GM12878 (cell line): ENCODE measurements around the gene VIPR1. TPM values are rescaled to one million over a fixed set of nuclear protein-coding genes. Genes with fewer than 3 reads are reported as not detected.

Source experiments
- ATAC-seq: fragments of 200-7000 bp; cut with Tn5 transposase; 3 replicates; pipeline ENCODE4 v1.9.1; 2020; ENCODE audit warnings: mild to moderate bottlenecking, moderate library complexity
- BruUV-seq: library from RNA; stranded (reverse); fragments of 400-500 nt; replicated peaks from 2 replicates; lab custom pipeline; 2021; lab: Mats Ljungman, UMichigan
- CTCF ChIA-PET: fragments of 300-600 bp; sonication (Branson Sonifier 250); formaldehyde crosslinking; extraction: SDS; loops from one replicate; lab custom pipeline; 2021; ENCODE audit warnings: inconsistent platforms; lab: Yijun Ruan, JAX
- POLR2A ChIA-PET: fragments of 350-600 bp; formaldehyde crosslinking; extraction: SDS; loops from one replicate; lab custom pipeline; 2021; ENCODE audit warnings: inconsistent platforms; lab: Charles Lee
- RAD21 ChIA-PET: fragments of 300-600 bp; sonication (Branson Sonifier 250); formaldehyde crosslinking; loops from one replicate; lab custom pipeline; 2023; ENCODE audit warnings: antibody characterized with exemption; ENCODE audit not compliant: unreplicated experiment; lab: Charles Lee
- SMC1A ChIA-PET: fragments of 300-600 bp; sonication (Branson Sonifier 250); formaldehyde crosslinking; loops from one replicate; lab custom pipeline; 2023; ENCODE audit not compliant: unreplicated experiment, uncharacterized antibody; lab: Charles Lee
- DNase-seq: peaks from one replicate; pipeline ENCODE4 v3.0.0-alpha.2; 2011; ENCODE audit warnings: low read depth, low spot score
- FAIRE-seq: peaks from 3 replicates; lab custom pipeline; 2011; peaks lifted over from hg19 to GRCh38; lab: Jason Lieb, UNC
- H2AFZ ChIP-seq: 2 replicates; pipeline ENCODE4 v1.6.0; 2011; ENCODE audit warnings: low read depth, low read length, control low read depth; ENCODE audit not compliant: control insufficient read depth
- H3K27ac ChIP-seq: 2 replicates; pipeline ENCODE4 v1.5.1; 2011; ENCODE audit warnings: control low read depth; ENCODE audit not compliant: control insufficient read depth, insufficient read depth
- H3K27me3 ChIP-seq, 2 experiments: replicated peaks in 1 of 2; 2 replicates each; pipeline versions ENCODE4 v1.6.0 to v1.6.1; 2011; ENCODE audit warnings: low read length in 1 of 2; ENCODE audit not compliant: control insufficient read depth in 2 of 2, insufficient read depth in 2 of 2
- H3K36me3 ChIP-seq, 2 experiments: 2 replicates each; pipeline ENCODE4 v1.5.1; 2011; ENCODE audit warnings: low read length in 1 of 2; ENCODE audit not compliant: control insufficient read depth in 2 of 2, insufficient read depth in 2 of 2
- H3K4me1 ChIP-seq: 2 replicates; pipeline ENCODE4 v1.6.1; 2011; ENCODE audit warnings: mild to moderate bottlenecking, low read length, moderate library complexity, mixed read lengths; ENCODE audit not compliant: control insufficient read depth, insufficient read depth
- H3K4me2 ChIP-seq: 2 replicates; pipeline ENCODE4 v1.6.0; 2011; ENCODE audit warnings: control low read depth; ENCODE audit not compliant: control insufficient read depth, insufficient read depth
- H3K4me3 ChIP-seq: fragments of 200-600 bp; sonication (generic); 2 replicates; pipeline ENCODE4 v1.5.1; 2016
- H3K79me2 ChIP-seq: 2 replicates; pipeline ENCODE4 v1.6.0; 2011; ENCODE audit warnings: low read length; ENCODE audit not compliant: control insufficient read depth, insufficient read depth
- H3K9ac ChIP-seq: 2 replicates; pipeline ENCODE4 v1.8.0; 2011; ENCODE audit warnings: low read length, control low read depth, mixed read lengths; ENCODE audit not compliant: control insufficient read depth, insufficient read depth
- H3K9me3 ChIP-seq: replicated peaks from 3 replicates; pipeline ENCODE4 v1.5.1; 2011; ENCODE audit warnings: mild to moderate bottlenecking, low read length; ENCODE audit not compliant: control insufficient read depth, insufficient read depth
- H4K20me1 ChIP-seq: 2 replicates; pipeline ENCODE4 v1.6.0; 2011; ENCODE audit not compliant: control insufficient read depth, insufficient read depth
- FOXM1 ChIP-seq: IDR thresholded peaks from 2 replicates; pipeline ENCODE4 v1.6.1; 2012; ENCODE audit warnings: low read depth, mild to moderate bottlenecking, inconsistent platforms, low read length, moderate library complexity
- IRF5 ChIP-seq: fragments of 450-650 bp; IDR thresholded peaks from 2 replicates; pipeline ENCODE4 v1.6.1; 2017; ENCODE audit warnings: borderline replicate concordance
- POU2F2 ChIP-seq: IDR thresholded peaks from 3 replicates; pipeline ENCODE4 v1.6.1; 2011; ENCODE audit warnings: low read depth, mild to moderate bottlenecking, low read length, borderline replicate concordance
- WGBS: methylation state at CpG from one replicate; pipeline ENCODE4 v1.1.6; 2016; ENCODE audit warnings: low lambda C conversion rate; ENCODE audit not compliant: insufficient replicate concordance, insufficient coverage; ENCODE audit errors: missing lambda C conversion rate; 5-methylcytosine and 5-hydroxymethylcytosine counted together
- in situ Hi-C: fragments of 300-500 bp; cut with MboI; formaldehyde crosslinking; loops from 9 replicates; pipeline ENCODE4 v1.14.3; 2018; ENCODE audit warnings: mixed read lengths
- intact Hi-C: fragments of 100-400 bp; cut with micrococcal nuclease; formaldehyde crosslinking; loops from one replicate; pipeline ENCODE4 v1.14.2; 2022; ENCODE audit not compliant: unreplicated experiment
- polyA plus RNA-seq, 11 experiments: library from polyadenylated mRNA; depleted of rRNA in 4 of 11; unstranded in 6 of 11; stranded (reverse) in 5 of 11; fragments of >200 nt; fragmentation: Nextera tagmentation in 4 of 11; fragmentation: Illumina TruSeq in 1 of 11; extraction: Ambion mirVana in 4 of 11; extraction: Trizol in 1 of 11; gene quantifications; 1 replicate in 1 of 11; 2 replicates in 10 of 11; pipeline versions ENCODE4 v1.2.1 to v1.2.3, GENCODE V29; 2011 to 2016; ENCODE audit warnings: inconsistent platforms in 2 of 11, missing spikeins in 2 of 11, low read depth in 1 of 11
- total RNA-seq, 4 experiments: library from RNA; depleted of rRNA in 3 of 4; stranded (reverse); fragments of >200 nt in 3 of 4; fragmentation: Illumina TruSeq in 1 of 4; extraction: Trizol in 1 of 4; gene quantifications; 2 replicates each; pipeline versions ENCODE4 v1.2.1 to v1.2.3, GENCODE V29; 2013 to 2021

The VIPR1 gene
- total and polyA plus RNA-seq, 10 of the 15 experiments (the other 5 are each of a cell fraction or from before 2014, with no cell fraction given), result 0.03 to 0.28 (median 0.12) TPM; not detected in 6

- H3K4me1 ChIP-seq, result peaks cover 34% of the 10 kb centered on the region
- no peaks in the 10 kb centered on the region for H3K36me3 ChIP-seq
- H3K27ac ChIP-seq, result no peak overlapping the region
- no peak for ATAC-seq
- H3K9ac ChIP-seq, result no peak overlapping the region
- FAIRE-seq, result no peak
- TF ChIP-seq POU2F2, result no peak
- no peak for TF ChIP-seq IRF5
- no peak overlapping the region for H3K4me2 ChIP-seq
- H3K79me2 ChIP-seq, result no peaks in the 10 kb centered on the region
- no peaks in the 10 kb centered on the region; a peak in 1 of 4 replicates for H3K27me3 ChIP-seq
- CTCF ChIA-PET, result interaction anchor here (1.1 to 1.2 kb wide), 2 partner anchors 52 to 303 kb away, joined by 3 read pairs; no protein-coding TSS in a partner anchor
- H4K20me1 ChIP-seq, result no peaks in the 10 kb centered on the region
- 95% methylated on average over 3 of the region's 3 CpGs for WGBS
- intact Hi-C loops (no loop called here), in situ Hi-C loops (no loop called here)
- DNase-seq, result no peak
- no peak overlapping the region for H3K4me3 ChIP-seq
- RAD21 ChIA-PET, result no interaction called here
- POLR2A ChIA-PET, result no interaction called here
- BruUV-seq, result no TSS peak
- no peak overlapping the region for H2AFZ ChIP-seq
- H3K9me3 ChIP-seq, result peaks cover under 1% of the 10 kb centered on the region; the same call in 2 of the 3 replicates
- SMC1A ChIA-PET, result interaction anchor here (0.6 to 1.3 kb wide), 3 partner anchors 246 to 975 kb away, joined by 3 read pairs; no protein-coding TSS in a partner anchor
These were observed 8.7 kb upstream of the VIPR1 start for GRCh38 chr3:42493798-42494151.

GRCh38 chr3:42495393-42495792 lies 7.0 kb upstream of the VIPR1 start:
- ChIA-PET POLR2A (no interaction called here), RAD21 (no interaction called here), SMC1A (interaction anchor here (0.6 kb wide), 1 partner anchor 490 kb away, joined by 3 read pairs; no protein-coding TSS in a partner anchor), CTCF (no interaction called here)
- in situ Hi-C loops, result no loop called here
- Histone ChIP-seq H3K9ac (no peak overlapping the region), H3K4me1 (peaks cover 21% of the 10 kb centered on the region), H3K27ac (no peak overlapping the region), H3K4me2 (no peak overlapping the region), H2AFZ (no peak overlapping the region), H3K4me3 (no peak overlapping the region), H3K27me3 (peaks cover 0 to 3% of the 10 kb centered on the region in 2 experiments; a peak in 2 of 4 replicates), H4K20me1 (no peaks in the 10 kb centered on the region), H3K36me3 (no peaks in the 10 kb centered on the region), H3K79me2 (no peaks in the 10 kb centered on the region), H3K9me3 (no peaks in the 10 kb centered on the region)
- TF ChIP-seq FOXM1, result no peak
- intact Hi-C loops, result no loop called here
- BruUV-seq, result no TSS peak
- DNase-seq (no peak), FAIRE-seq (no peak), ATAC-seq (no peak)
